ENCODE results near the gene SERPINA4. TPM values are rescaled to one million over a fixed set of nuclear protein-coding genes. Genes with fewer than 3 reads are reported as not detected.

The SERPINA4 gene
- total and polyA plus RNA-seq, 2 of the 13 experiments (the other 11 are each of a cell fraction or from before 2014, with no cell fraction given): 39.1 to 57.8 TPM

DNA sequence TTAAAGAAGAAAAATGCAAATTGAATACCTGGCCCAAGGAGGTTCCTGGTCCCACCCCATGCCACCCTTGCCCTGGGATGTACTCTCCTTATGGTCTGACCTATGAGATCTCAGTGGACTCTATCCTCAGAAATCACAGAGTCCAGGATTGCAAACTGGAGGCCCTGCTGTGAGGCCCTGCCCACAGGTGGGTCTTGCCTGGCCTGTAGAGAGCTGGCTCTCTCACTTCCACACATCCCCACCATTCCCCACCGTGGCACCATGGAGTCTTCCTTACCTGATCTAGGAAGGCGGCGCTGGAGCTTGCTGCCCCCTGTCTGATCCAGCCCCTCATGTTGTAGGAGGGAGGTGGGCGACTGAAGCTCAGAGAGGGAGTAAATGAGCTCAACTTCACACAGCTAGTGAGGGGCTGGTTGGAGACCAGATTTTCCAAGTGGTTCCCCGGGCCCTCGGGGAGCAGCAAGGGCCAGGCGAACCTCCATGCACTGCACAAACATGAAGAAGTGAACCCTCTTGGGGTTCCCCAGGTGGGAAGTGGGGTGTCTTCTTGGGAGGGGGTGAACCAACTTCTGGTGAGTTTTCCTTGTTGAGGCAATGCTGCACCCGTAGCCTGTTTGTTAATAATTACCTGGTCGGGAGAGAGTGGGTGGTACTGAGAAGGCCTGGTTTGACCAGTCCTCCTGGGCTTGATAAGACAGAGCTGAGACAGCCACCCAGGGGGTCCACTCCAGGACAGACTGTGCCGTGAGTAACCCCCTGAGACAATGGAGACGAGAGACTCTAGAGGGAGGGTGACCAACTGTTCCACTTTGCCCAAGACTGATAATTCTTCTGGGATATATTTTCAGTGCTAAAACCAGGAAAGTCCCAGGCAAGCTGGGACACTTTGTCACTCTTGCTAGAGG lies at the start of gene SERPINA4 (continued):
- TF ChIP-seq ZBTB43 (CRISPR knock-in tag; conservative IDR thresholded peaks at IDR 0.05) (no peak), ZNF766 (CRISPR knock-in tag; IDR thresholded peaks at IDR 0.05; ENCODE audit: borderline replicate concordance) (no peak), MBNL3 (CRISPR knock-in tag; conservative IDR thresholded peaks at IDR 0.05) (no peak), ZNF577 (CRISPR knock-in tag; IDR thresholded peaks at IDR 0.05; ENCODE audit: borderline replicate concordance, low read depth) (no peak), ZNF839 (CRISPR knock-in tag; IDR thresholded peaks at IDR 0.05; ENCODE audit: borderline replicate concordance) (no peak), ATF7 (IDR thresholded peaks at IDR 0.05) (no peak), ATF7 (CRISPR knock-in tag; IDR thresholded peaks at IDR 0.05) (no peak), ZSCAN29 (CRISPR knock-in tag; conservative IDR thresholded peaks at IDR 0.05) (no peak), SNAI1 (CRISPR knock-in tag; IDR thresholded peaks at IDR 0.05; ENCODE audit: borderline replicate concordance) (0 out of 2 replicates have a peak, but pooled peaks have one; percentile 62), MIER3 (CRISPR knock-in tag; IDR thresholded peaks at IDR 0.05; ENCODE audit: borderline replicate concordance) (no peak), ATAD3A (CRISPR knock-in tag; IDR thresholded peaks at IDR 0.05) (no peak), ZNF264 (CRISPR knock-in tag; IDR thresholded peaks at IDR 0.05) (no peak), ZBTB33 (CRISPR knock-in tag; IDR thresholded peaks at IDR 0.05) (no peak), SATB2 (CRISPR knock-in tag; IDR thresholded peaks at IDR 0.05) (no peak), HOXA7 (CRISPR knock-in tag; IDR thresholded peaks at IDR 0.05) (no peak), NR2F2 (IDR thresholded peaks at IDR 0.05; ENCODE audit: borderline replicate concordance, low read depth) (no peak), SETDB1 (CRISPR knock-in tag; IDR thresholded peaks at IDR 0.05; ENCODE audit: borderline replicate concordance) (no peak), U2AF1 (optimal IDR thresholded peaks at IDR 0.05; ENCODE audit: low read depth, low read length) (no peak), CHCHD3 (CRISPR knock-in tag; IDR thresholded peaks at IDR 0.05) (no peak), TP53 (CRISPR knock-in tag; conservative IDR thresholded peaks at IDR 0.05) (no peak), HOXA3 (CRISPR knock-in tag; IDR thresholded peaks at IDR 0.05) (no peak), FOXC1 (CRISPR knock-in tag; IDR thresholded peaks at IDR 0.05; ENCODE audit: borderline replicate concordance) (no peak), IKZF4 (CRISPR knock-in tag; IDR thresholded peaks at IDR 0.05; ENCODE audit: borderline replicate concordance, low read depth, not compliant biosample characterization) (no peak), ZNF180 (CRISPR knock-in tag; IDR thresholded peaks at IDR 0.05; ENCODE audit: borderline replicate concordance, low read depth) (no peak), ZNF556 (CRISPR knock-in tag; IDR thresholded peaks at IDR 0.05; ENCODE audit: borderline replicate concordance) (no peak; the same call in 1 of the 2 replicates), SAFB2 (CRISPR knock-in tag; IDR thresholded peaks at IDR 0.05; ENCODE audit: borderline replicate concordance, low read depth) (no peak)

Measured in HepG2 (cell line).